ENCODE results near the gene HS1BP3.

Gene HS1BP3

GRCh38 chr2:20674974-20675679 is 24.2 kb upstream of the HS1BP3 start:
- peak; percentile 85 for DNase-seq (ENCODE audit: low read depth)

- DNase-seq (ENCODE audit: low read depth), result no peak
These were observed 23.5 kb upstream of the HS1BP3 start for GRCh38 chr2:20674309-20674965.

DNA sequence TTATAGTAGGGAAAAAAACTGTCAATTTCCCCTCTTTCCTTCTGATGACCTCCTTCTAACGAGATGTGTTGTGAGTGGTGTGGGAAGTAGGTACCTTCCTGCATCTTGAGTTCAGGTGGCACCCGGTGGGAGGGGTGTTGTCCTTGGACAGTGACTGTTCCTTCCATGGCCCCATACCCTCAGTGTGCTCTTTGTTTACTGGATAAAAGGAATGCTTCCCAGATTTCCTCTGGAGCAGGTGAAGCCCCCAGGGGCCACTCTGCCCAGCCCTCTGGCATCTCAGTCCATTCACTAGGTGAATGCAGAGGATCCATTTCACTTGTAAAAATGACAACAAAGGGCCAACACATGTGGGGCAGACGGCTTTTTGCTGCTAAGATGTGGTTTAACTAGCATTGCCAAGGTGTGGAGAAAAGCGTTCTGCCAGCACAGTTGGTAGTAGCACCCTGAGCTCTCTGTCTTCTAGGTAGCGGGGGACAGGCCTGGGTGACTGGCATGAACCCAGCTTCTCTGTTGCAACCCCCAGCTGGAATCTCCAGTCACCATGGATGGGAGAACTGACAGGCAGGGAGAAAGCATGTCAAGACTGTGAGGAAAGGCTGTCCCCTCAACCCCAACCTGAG is 22.9 kb upstream of the HS1BP3 start:
- no peak for DNase-seq (ENCODE audit: low read depth)

- no peak for DNase-seq (ENCODE audit: low read depth)
These were observed 21.5 kb upstream of the HS1BP3 start for GRCh38 chr2:20672201-20672951.

- DNase-seq (ENCODE audit: low read depth), result no peak
These were observed 20.8 kb upstream of the HS1BP3 start for GRCh38 chr2:20671736-20672080.

- DNase-seq (ENCODE audit: low read depth), result no peak
These were observed 20.3 kb upstream of the HS1BP3 start for GRCh38 chr2:20671036-20671735.

- DNase-seq (ENCODE audit: low read depth), result no peak
These were observed 19.6 kb upstream of the HS1BP3 start for GRCh38 chr2:20670315-20671035.

DNA sequence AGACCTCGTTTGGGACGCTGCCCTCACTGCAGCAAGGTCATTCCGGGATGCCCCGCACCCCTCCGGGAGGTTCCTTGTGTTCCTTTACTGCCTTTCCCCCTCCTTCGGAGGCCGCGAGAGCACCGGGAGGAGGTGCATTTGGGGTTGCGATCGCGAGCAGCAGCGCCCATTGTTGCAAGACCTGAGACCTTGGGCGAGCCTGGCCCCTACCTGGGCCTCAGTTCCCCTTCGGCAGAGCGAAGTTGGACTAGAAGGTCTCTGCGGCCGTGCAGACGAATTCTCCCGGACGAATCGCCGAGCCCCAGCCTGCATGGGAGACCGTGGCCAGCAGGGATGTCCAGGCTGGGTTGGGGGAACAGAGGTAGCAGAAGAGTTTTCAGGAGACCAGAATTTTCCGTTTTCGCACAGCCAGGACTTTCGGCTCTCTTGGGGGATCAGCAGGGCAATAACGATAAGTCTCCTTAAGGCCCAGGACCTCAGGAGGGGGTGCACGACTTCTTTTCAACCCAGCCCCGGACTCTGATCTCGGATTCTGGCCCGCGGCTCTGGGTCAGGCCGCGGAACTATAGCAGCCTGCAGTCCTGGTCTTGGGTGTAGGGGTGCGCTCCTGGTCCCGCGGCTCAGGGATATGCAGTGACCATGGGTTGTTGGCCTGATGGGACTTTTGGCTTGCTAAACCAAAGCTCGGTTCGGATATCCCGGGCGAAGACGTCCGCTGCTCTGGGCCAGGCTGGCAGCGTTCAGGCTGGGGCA is 18.8 kb upstream of the HS1BP3 start:
- DNase-seq (ENCODE audit: low read depth), result no peak

- no peak for DNase-seq (ENCODE audit: low read depth)
These were observed 18.1 kb upstream of the HS1BP3 start for GRCh38 chr2:20668871-20669475.

DNA sequence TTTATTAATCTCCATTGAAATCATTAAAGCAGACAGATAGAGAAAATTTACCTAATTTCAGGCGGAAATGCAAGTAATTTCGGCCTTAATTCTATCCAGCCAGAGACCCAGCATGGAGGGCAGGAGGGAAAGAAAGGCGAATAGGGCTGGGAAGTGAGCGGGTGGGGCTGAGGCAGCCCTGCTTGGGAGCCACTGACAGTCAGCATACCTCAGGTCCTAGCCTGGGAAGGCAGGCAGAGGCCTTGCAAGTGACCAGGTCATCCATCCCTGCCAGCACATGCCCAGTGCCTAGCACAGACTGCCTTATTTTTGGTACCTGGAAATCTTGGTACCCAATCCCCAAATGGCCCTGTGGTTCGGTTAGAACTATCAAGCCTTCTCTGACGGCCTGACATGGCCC is 17.6 kb upstream of the HS1BP3 start:
- no peak for DNase-seq (ENCODE audit: low read depth)

- no peak for DNase-seq (ENCODE audit: low read depth)
These were observed 16.9 kb upstream of the HS1BP3 start for GRCh38 chr2:20667531-20668401.

DNA sequence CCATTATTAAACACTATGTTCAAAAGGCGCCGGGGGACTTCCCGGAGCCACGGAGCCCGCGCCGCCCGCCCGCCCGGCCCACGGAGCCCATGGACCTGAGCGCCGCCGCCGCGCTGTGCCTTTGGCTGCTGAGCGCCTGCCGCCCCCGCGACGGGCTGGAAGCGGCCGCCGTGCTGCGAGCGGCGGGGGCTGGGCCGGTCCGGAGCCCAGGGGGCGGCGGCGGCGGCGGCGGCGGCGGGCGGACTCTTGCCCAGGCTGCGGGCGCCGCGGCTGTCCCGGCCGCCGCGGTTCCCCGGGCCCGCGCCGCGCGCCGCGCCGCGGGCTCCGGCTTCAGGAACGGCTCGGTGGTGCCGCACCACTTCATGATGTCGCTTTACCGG is 16.2 kb upstream of the HS1BP3 start:
- DNase-seq (ENCODE audit: low read depth), result no peak

- no peak for DNase-seq (ENCODE audit: low read depth)
These were observed 15.6 kb upstream of the HS1BP3 start, which contains the start of gene GDF7 for GRCh38 chr2:20666304-20667150. Gene GDF7, plus strand, starts transcription at chr2:20667144. Its CDS starts 96 bp downstream, at chr2:20667240.

- no peak for DNase-seq (ENCODE audit: low read depth)
These were observed 15.1 kb upstream of the HS1BP3 start for GRCh38 chr2:20666005-20666303.

DNA sequence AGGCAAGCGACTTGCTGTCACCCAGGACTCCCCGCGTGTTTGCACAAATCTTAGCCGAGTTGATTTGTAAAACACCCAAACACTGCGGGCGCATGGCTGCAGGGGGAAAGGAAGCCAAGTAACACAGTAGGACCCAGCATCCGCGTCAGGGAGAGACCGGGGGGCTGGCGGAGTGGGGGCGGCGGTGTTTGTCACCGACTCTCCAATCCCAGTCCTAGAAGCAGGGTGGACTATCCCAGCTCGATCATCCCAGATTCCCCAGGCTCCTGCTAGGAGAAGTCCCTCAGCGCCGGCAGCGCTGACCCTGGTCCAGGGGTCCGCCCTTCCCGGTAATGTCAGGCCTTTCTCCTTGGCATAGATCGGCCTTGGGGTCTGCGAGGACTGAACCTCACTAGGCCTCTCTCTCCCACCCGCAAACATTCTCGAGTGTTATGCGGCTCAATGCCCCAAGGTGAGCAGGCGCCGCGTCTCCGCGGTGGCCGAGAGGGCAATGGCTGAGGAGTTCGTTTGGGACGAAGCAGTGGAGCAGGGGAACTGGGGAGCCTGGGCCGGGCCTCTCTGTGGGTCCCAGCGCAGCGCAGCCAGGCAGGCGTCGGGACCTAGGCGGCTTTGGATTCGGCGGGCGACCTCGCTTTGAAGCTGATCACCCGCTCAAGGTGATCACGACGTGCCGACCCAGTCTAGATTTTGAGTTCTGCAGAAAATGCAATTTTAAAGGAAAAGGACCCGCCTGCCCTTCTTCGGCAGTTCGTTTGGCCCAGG is 14.5 kb upstream of the HS1BP3 start:
- DNase-seq (ENCODE audit: low read depth), result no peak

DNA sequence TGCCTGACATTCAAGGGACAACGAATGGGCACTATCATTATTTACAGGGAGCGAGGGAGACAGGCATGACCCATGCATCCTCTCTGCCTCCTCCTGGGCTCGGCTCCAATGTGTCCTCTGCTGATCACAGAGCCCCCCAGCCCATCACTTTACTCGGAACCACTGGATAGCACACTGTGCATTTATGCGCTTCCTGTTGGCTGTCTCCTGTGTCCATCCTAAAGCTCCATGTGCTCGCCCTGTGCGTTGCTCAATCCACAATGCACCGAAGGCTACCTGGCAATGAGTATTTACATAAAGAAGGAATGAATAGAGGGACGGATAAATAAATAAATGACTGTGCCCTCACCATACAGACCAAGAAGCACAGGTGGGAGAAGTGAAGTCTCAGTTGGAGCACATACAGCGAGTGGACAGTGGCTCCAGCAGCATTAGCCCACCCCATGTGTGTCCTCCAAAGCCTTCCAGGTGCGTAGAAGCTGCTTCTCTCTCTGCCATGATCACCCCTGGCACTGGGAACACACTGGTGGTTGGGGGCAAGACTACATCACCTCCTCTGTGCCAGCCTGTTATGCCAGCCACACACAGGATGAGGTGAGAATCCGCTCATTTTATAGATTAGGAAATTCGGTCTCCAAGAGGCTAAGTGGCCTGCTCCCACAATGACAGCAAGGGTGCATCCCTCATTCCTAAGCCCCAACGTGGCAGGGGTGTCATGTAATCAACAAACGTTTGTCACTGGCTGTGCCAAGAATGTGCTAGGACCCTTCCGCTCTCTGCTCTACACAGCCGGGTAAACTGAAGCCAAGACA is 13.7 kb upstream of the HS1BP3 start:
- no peak for DNase-seq (ENCODE audit: low read depth)

DNA sequence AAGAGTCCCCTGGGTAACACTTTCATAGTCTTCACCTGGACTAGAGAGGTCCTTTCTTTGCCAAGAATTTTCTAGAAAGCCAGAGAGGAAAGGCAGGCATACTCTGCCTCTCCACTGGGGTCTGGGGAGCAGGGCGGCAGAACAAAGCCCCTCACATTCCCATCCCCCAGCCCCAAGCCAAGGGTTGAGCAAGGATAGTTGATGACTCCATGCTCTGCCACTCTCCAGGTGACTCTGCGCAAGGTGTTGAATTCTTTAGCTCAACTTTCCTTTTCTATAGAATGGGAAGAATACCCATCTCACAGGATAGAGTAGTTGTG is 13.1 kb upstream of the HS1BP3 start:
- no peak for DNase-seq (ENCODE audit: low read depth)

Data from amniotic epithelial cell (primary cell).